H1 (cell line): ENCODE measurements around the gene NLGN4Y. TPM values are rescaled to one million over a fixed set of nuclear protein-coding genes. Genes with fewer than 3 reads are reported as not detected.

ENCODE experiments used
- CTCF ChIA-PET: fragments of 300-600 bp; sonication (Branson Sonifier 250); formaldehyde crosslinking; loops from one replicate; lab custom pipeline; 2021; ENCODE audit not compliant: partially characterized antibody; lab: Charles Lee
- POLR2A ChIA-PET: fragments of 300-600 bp; sonication (Branson Sonifier 250); formaldehyde crosslinking; loops from one replicate; lab custom pipeline; 2021; ENCODE audit warnings: inconsistent platforms; ENCODE audit not compliant: partially characterized antibody; lab: Charles Lee
- DNase-seq, 2 experiments: peaks; one replicate each; pipeline versions ENCODE4 v3.0.0 to v3.0.0-alpha.2; 2010 to 2022; ENCODE audit warnings: low spot score in 2 of 2, low read depth in 1 of 2, mixed read lengths in 1 of 2
- FAIRE-seq: peaks from 2 replicates; lab custom pipeline; 2011; peaks lifted over from hg19 to GRCh38; lab: Jason Lieb, UNC
- H2AFZ ChIP-seq: 2 replicates; pipeline ENCODE4 v1.8.1; 2012; ENCODE audit warnings: low read length, inconsistent platforms
- H2AK5ac ChIP-seq: 2 replicates; pipeline ENCODE4 v1.6.1; 2013; ENCODE audit warnings: low read depth, low read length
- H2BK120ac ChIP-seq: replicated peaks from 2 replicates; pipeline ENCODE3; 2013; ENCODE audit warnings: low read depth, low read length, inconsistent platforms
- H2BK12ac ChIP-seq: 2 replicates; pipeline ENCODE4 v1.6.1; 2013; ENCODE audit warnings: low read depth, low read length
- H2BK15ac ChIP-seq: 2 replicates; pipeline ENCODE4 v1.6.1; 2013; ENCODE audit warnings: low read length
- H2BK20ac ChIP-seq: 2 replicates; pipeline ENCODE4 v1.6.1; 2013; ENCODE audit warnings: low read length
- H2BK5ac ChIP-seq: 2 replicates; pipeline ENCODE4 v1.6.1; 2013; ENCODE audit warnings: low read depth, low read length
- H3K14ac ChIP-seq: 2 replicates; pipeline ENCODE4 v1.6.1; 2013; ENCODE audit warnings: inconsistent platforms; ENCODE audit not compliant: insufficient read length
- H3K18ac ChIP-seq: 2 replicates; pipeline ENCODE4 v1.6.1; 2013; ENCODE audit warnings: low read length; ENCODE audit errors: extremely low read depth
- H3K23ac ChIP-seq: 2 replicates; pipeline ENCODE4 v1.6.1; 2013; ENCODE audit warnings: inconsistent platforms; ENCODE audit not compliant: insufficient read length
- H3K23me2 ChIP-seq: 2 replicates; pipeline ENCODE4 v1.6.1; 2013; ENCODE audit warnings: low read depth, low read length
- H3K27ac ChIP-seq: 2 replicates; pipeline ENCODE4 v1.6.1; 2011; ENCODE audit warnings: low read depth, low read length, inconsistent platforms
- H3K27me3 ChIP-seq, 4 experiments: replicated peaks in 1 of 4; 1 replicate in 1 of 4; 2 replicates in 3 of 4; pipeline versions ENCODE4 v1.6.1 to v1.8.1; 2011 to 2013; ENCODE audit warnings: low read length in 3 of 4, mild to moderate bottlenecking in 3 of 4, inconsistent platforms in 2 of 4, mixed read lengths in 2 of 4, moderate library complexity in 1 of 4; ENCODE audit not compliant: control insufficient read depth in 3 of 4, insufficient read depth in 3 of 4; ENCODE audit errors: extremely low read depth in 1 of 4
- H3K36me3 ChIP-seq, 4 experiments: 2 replicates each; pipeline versions ENCODE4 v1.6.1 to v1.8.1; 2011 to 2013; ENCODE audit warnings: mild to moderate bottlenecking in 4 of 4, low read length in 3 of 4, moderate library complexity in 2 of 4, control low read depth in 1 of 4, inconsistent platforms in 1 of 4; ENCODE audit not compliant: insufficient read depth in 4 of 4, control insufficient read depth in 2 of 4
- H3K4ac ChIP-seq: replicated peaks from 2 replicates; pipeline ENCODE3; 2013; ENCODE audit warnings: low read length, low read depth, mixed read lengths, inconsistent platforms; ENCODE audit not compliant: insufficient read length
- H3K4me1 ChIP-seq, 4 experiments: replicated peaks in 1 of 4; 1 replicate in 1 of 4; 2 replicates in 3 of 4; pipeline versions ENCODE4 v1.6.1 to v1.8.1; 2011 to 2013; ENCODE audit warnings: low read length in 3 of 4, inconsistent platforms in 2 of 4, mixed read lengths in 1 of 4; ENCODE audit not compliant: insufficient read depth in 4 of 4, control insufficient read depth in 3 of 4
- H3K4me2 ChIP-seq, 2 experiments: 2 replicates each; pipeline versions ENCODE4 v1.6.1 to v1.8.1; 2011 to 2013; ENCODE audit warnings: low read depth in 2 of 2, low read length in 2 of 2, control low read depth in 1 of 2, inconsistent platforms in 1 of 2, mild to moderate bottlenecking in 1 of 2; ENCODE audit not compliant: insufficient read depth in 1 of 2
- H3K4me3 ChIP-seq, 4 experiments: fragments of 200-600, 300-600 bp in 1 of 4; sonication (generic), shearing (Covaris generic), sonication (Bioruptor Twin) in 1 of 4; 2 replicates each; pipeline versions ENCODE4 v1.5.1 to v1.8.1; 2011 to 2016; ENCODE audit warnings: low read length in 4 of 4, low read depth in 3 of 4, control low read depth in 2 of 4, inconsistent platforms in 2 of 4, mild to moderate bottlenecking in 2 of 4, mixed read lengths in 1 of 4, moderate library complexity in 1 of 4; ENCODE audit not compliant: insufficient read depth in 2 of 4; ENCODE audit errors: extremely low read depth in 1 of 4
- H3K56ac ChIP-seq: replicated peaks from 2 replicates; pipeline ENCODE3; 2013; ENCODE audit warnings: low read depth, mild to moderate bottlenecking, mixed read lengths, low read length, inconsistent platforms; ENCODE audit not compliant: insufficient read length
- H3K79me1 ChIP-seq: 2 replicates; pipeline ENCODE4 v1.6.1; 2013; ENCODE audit warnings: low read depth, low read length, control low read depth
- H3K79me2 ChIP-seq, 2 experiments: 2 replicates each; pipeline versions ENCODE4 v1.6.1 to v1.8.1; 2012 to 2013; ENCODE audit warnings: low read length in 2 of 2, mild to moderate bottlenecking in 2 of 2, inconsistent platforms in 1 of 2; ENCODE audit not compliant: insufficient read depth in 2 of 2, control insufficient read depth in 1 of 2
- H3K9ac ChIP-seq, 4 experiments: replicated peaks in 1 of 4; 1 replicate in 1 of 4; 2 replicates in 3 of 4; pipeline versions ENCODE4 v1.6.1 to v1.8.1; 2011 to 2013; ENCODE audit warnings: low read depth in 3 of 4, low read length in 3 of 4, control low read depth in 2 of 4, mild to moderate bottlenecking in 2 of 4, moderate library complexity in 2 of 4, inconsistent platforms in 1 of 4; ENCODE audit errors: extremely low read depth in 1 of 4
- H3K9me3 ChIP-seq, 2 experiments: 2 replicates each; pipeline versions ENCODE4 v1.6.1 to v1.8.1; 2012 to 2013; ENCODE audit warnings: mild to moderate bottlenecking in 2 of 2, moderate library complexity in 2 of 2, control low read depth in 1 of 2, inconsistent platforms in 1 of 2, low read depth in 1 of 2, low read length in 1 of 2, mixed read lengths in 1 of 2; ENCODE audit not compliant: insufficient read depth in 2 of 2
- H4K20me1 ChIP-seq, 2 experiments: replicated peaks in 1 of 2; 2 replicates each; pipeline versions ENCODE3 to v1.8.1; 2011 to 2013; ENCODE audit warnings: inconsistent platforms in 2 of 2, low read length in 2 of 2, mild to moderate bottlenecking in 1 of 2; ENCODE audit not compliant: insufficient read depth in 2 of 2, control insufficient read depth in 1 of 2
- H4K5ac ChIP-seq: 2 replicates; pipeline ENCODE4 v1.6.1; 2013; ENCODE audit warnings: low read length, low read depth, mixed read lengths, inconsistent platforms; ENCODE audit not compliant: insufficient read length
- H4K8ac ChIP-seq: 2 replicates; pipeline ENCODE4 v1.8.0; 2013; ENCODE audit warnings: mild to moderate bottlenecking, moderate library complexity, low read length, inconsistent platforms; ENCODE audit not compliant: insufficient read depth; ENCODE audit errors: extremely low read depth
- H4K91ac ChIP-seq: replicated peaks from 2 replicates; pipeline ENCODE3; 2013; ENCODE audit warnings: low read length, mixed read lengths, inconsistent platforms; ENCODE audit not compliant: insufficient read length
- RAD21 ChIP-seq, 2 experiments: IDR thresholded peaks in 1 of 2; conservative IDR thresholded peaks in 1 of 2; 2 replicates each; pipeline ENCODE4 v1.6.1; 2011; ENCODE audit warnings: low read depth in 2 of 2, low read length in 2 of 2, improper control_type of control experiment in 1 of 2, inconsistent platforms in 1 of 2, mild to moderate bottlenecking in 1 of 2, moderate library complexity in 1 of 2
- TEAD4 ChIP-seq: IDR thresholded peaks from 2 replicates; pipeline ENCODE4 v1.6.1; 2012; ENCODE audit warnings: low read depth, low read length, inconsistent platforms, mixed read lengths
- WGBS, 2 experiments: shearing (Covaris generic) in 1 of 2; methylation state at CpG; one replicate each; pipeline versions ENCODE4 v1.1.6 to v1.1.7; 2013 to 2015; ENCODE audit warnings: low lambda C conversion rate in 2 of 2, mixed read lengths in 2 of 2, inconsistent platforms in 1 of 2, low coverage in 1 of 2, missing lambda C conversion rate in 1 of 2; ENCODE audit not compliant: insufficient replicate concordance in 2 of 2, insufficient coverage in 1 of 2, insufficient read length in 1 of 2; ENCODE audit errors: extremely low coverage in 1 of 2, missing lambda C conversion rate in 1 of 2; 5-methylcytosine and 5-hydroxymethylcytosine counted together
- polyA plus RNA-seq, 7 experiments: library from polyadenylated mRNA; depleted of rRNA in 3 of 7; stranded (reverse) in 5 of 7; unstranded in 2 of 7; fragments of >200 nt in 5 of 7; fragments of 200-250 nt in 2 of 7; gene quantifications; 1 replicate in 5 of 7; 2 replicates in 1 of 7; 4 replicates in 1 of 7; pipeline versions ENCODE4 v1.2.1 to v1.2.3, GENCODE V29; 2011 to 2013; ENCODE audit warnings: missing spikeins in 2 of 7, mixed read lengths in 2 of 7
- total RNA-seq: library from RNA; stranded (reverse); fragmentation: NEBNext Ultra II Directional; extraction: Animal tissue kit (Norgen Biotek cat#: 25700); gene quantifications from 2 replicates; pipeline ENCODE4 v1.2.1, GENCODE V29; 2021
- TF ChIP-seq, protein P1 (sequence below), 3 experiments: IDR thresholded peaks; 1 replicate in 2 of 3; 2 replicates in 1 of 3; pipeline versions ENCODE4 v1.5.1 to v1.6.1; 2011; ENCODE audit warnings: low read length in 3 of 3, mild to moderate bottlenecking in 3 of 3, inconsistent platforms in 2 of 3, low read depth in 1 of 3, moderate library complexity in 1 of 3; ENCODE audit not compliant: insufficient read depth in 1 of 3; ENCODE audit errors: control extremely low read depth in 1 of 3

NLGN4Y gene
- total and polyA plus RNA-seq, 2 of the 8 experiments (the other 6 are each of a cell fraction or from before 2014, with no cell fraction given) = 35.7 to 51.3 TPM

DNA sequence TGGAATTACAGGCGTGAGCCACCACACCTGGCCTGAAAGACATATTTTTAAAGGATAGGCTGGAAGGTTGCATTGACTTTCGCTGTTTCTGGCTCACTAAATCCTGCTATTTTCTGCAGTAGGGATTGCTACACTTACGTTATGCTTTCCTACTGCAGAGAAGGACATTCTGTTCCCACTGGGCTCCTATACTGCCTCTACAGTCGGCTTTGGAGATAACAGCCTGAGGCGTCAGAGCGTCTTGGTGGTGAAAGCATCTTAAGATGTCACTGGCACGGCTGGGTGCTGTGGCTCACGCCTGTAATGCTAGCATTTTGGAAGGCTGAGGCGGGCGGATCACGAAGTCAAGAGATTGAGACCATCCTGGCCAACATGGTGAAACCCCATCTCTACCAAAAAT, 77.0 kb downstream of the NLGN4Y start:
- peak; percentile 68 for FAIRE-seq
- Histone ChIP-seq H3K18ac (no peak overlapping the region), H3K4me3 (no peak overlapping the region)

More for the DNA sequence above, 77.0 kb downstream of the NLGN4Y start:
- no peak overlapping the region for H4K8ac ChIP-seq
- DNase-seq = peak in 1 of 2 experiments; percentile 48
- no peak overlapping the region for H3K27ac ChIP-seq
- H2BK5ac ChIP-seq = no peak overlapping the region
- H2AFZ ChIP-seq = no peak overlapping the region
- H3K79me1 ChIP-seq = no peaks in the 10 kb centered on the region
- no peak overlapping the region for H4K5ac ChIP-seq
- no peak overlapping the region for H2BK12ac ChIP-seq
- H4K20me1 ChIP-seq = peaks cover 0 to 3% of the 10 kb centered on the region in 2 experiments
- H3K4ac ChIP-seq = no peak overlapping the region
- H2BK15ac ChIP-seq = no peak overlapping the region
- no peaks in the 10 kb centered on the region for H3K9me3 ChIP-seq
- no peak overlapping the region for H4K91ac ChIP-seq
- H3K23me2 ChIP-seq = no peaks in the 10 kb centered on the region
- ChIA-PET POLR2A (no interaction called here), CTCF (interaction anchor here (0.7 kb wide), 1 partner anchor 10 kb away, joined by 3 read pairs; no protein-coding TSS in a partner anchor)
- H2AK5ac ChIP-seq = no peak overlapping the region
- no peak for TF ChIP-seq TEAD4
- TF ChIP-seq, protein P1, sequence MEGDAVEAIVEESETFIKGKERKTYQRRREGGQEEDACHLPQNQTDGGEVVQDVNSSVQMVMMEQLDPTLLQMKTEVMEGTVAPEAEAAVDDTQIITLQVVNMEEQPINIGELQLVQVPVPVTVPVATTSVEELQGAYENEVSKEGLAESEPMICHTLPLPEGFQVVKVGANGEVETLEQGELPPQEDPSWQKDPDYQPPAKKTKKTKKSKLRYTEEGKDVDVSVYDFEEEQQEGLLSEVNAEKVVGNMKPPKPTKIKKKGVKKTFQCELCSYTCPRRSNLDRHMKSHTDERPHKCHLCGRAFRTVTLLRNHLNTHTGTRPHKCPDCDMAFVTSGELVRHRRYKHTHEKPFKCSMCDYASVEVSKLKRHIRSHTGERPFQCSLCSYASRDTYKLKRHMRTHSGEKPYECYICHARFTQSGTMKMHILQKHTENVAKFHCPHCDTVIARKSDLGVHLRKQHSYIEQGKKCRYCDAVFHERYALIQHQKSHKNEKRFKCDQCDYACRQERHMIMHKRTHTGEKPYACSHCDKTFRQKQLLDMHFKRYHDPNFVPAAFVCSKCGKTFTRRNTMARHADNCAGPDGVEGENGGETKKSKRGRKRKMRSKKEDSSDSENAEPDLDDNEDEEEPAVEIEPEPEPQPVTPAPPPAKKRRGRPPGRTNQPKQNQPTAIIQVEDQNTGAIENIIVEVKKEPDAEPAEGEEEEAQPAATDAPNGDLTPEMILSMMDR (IDR thresholded peaks at IDR 0.05; ENCODE audit: control extremely low read depth in 1 of 3, insufficient read depth in 1 of 3, low read depth in 1 of 3, low read length in 3 of 3) = peak in 2 of 3 experiments; percentile 28 to 60; a peak in 2 of 4 replicates
- TF ChIP-seq RAD21 (IDR thresholded peaks at IDR 0.05 in 1 of 2, conservative IDR thresholded peaks at IDR 0.05 in 1 of 2; ENCODE audit: low read depth in 2 of 2, low read length in 2 of 2) = peak; percentile 47 to 51; a peak in 3 of 4 replicates
- H3K9ac ChIP-seq = no peak overlapping the region
- peaks cover 0 to 3% (median 1%) of the 10 kb centered on the region in 4 experiments; a peak in 2 of 8 replicates for H3K36me3 ChIP-seq
- no peak overlapping the region for H2BK120ac ChIP-seq
- H3K4me1 ChIP-seq = no peaks in the 10 kb centered on the region
- 76% methylated on average over 11 of the region's 11 CpGs; no CpG with 5 or more reads in 1 of the 2 experiments for WGBS, 2 experiments
- H3K14ac ChIP-seq = no peak overlapping the region
- no peak overlapping the region for H3K56ac ChIP-seq
- H3K27me3 ChIP-seq = no peaks in the 10 kb centered on the region
- no peak overlapping the region for H3K23ac ChIP-seq
- H3K4me2 ChIP-seq = no peak overlapping the region
- H2BK20ac ChIP-seq = no peak overlapping the region
- peaks cover 0 to 50% of the 10 kb centered on the region in 2 experiments; a peak in 2 of 4 replicates for H3K79me2 ChIP-seq
